BE2C (cell line): ENCODE measurements around the gene CNP.

ENCODE experiments used
- DNase-seq: peaks from one replicate; pipeline ENCODE4 v3.0.0-alpha.2; 2020
- H3K27me3 ChIP-seq: fragments of 250-450 bp; sonication (Bioruptor Pico); 2 replicates; pipeline ENCODE4 v1.5.1; 2020; ENCODE audit warnings: mild to moderate bottlenecking
- H3K36me3 ChIP-seq: fragments of 250-450 bp; sonication (Bioruptor Pico); 2 replicates; pipeline ENCODE4 v1.5.1; 2020; ENCODE audit warnings: mild to moderate bottlenecking
- H3K4me1 ChIP-seq: fragments of 250-450 bp; sonication (Bioruptor Pico); 2 replicates; pipeline ENCODE4 v1.5.1; 2020
- H3K4me3 ChIP-seq: 2 replicates; pipeline ENCODE4 v1.5.1; 2011; ENCODE audit warnings: low read depth, low read length
- H3K9me3 ChIP-seq: fragments of 250-450 bp; sonication (Bioruptor Pico); 2 replicates; pipeline ENCODE4 v1.5.1; 2020
- CTCF ChIP-seq: IDR thresholded peaks from 2 replicates; pipeline ENCODE4 v1.5.1; 2012; ENCODE audit warnings: mild to moderate bottlenecking, low read depth, low read length

Gene CNP

DNA sequence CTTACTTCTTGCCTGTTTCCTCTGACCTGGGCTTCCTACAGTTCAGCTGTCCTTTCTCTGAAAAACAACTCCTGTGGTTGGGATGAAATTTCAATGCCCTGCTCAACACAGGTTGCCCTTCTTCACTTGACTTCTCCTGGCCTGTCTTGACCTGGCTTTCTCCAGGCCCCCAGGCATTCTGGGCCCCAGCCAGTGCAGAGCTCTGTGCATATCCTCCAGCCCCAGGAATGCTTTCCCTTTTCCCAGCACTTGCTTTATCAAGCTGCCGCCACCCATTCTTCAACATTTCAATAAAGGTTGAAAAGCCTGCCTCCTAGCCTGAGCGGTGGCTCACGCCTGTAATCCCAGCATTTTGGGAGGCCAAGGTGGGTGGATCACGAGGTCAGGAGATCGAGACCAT lies 25.4 kb upstream of the CNP start:
- Histone ChIP-seq H3K4me3 (no peak overlapping the region), H3K9me3 (no peaks in the 10 kb centered on the region), H3K4me1 (peaks cover 20% of the 10 kb centered on the region), H3K36me3 (peaks cover 11% of the 10 kb centered on the region), H3K27me3 (no peaks in the 10 kb centered on the region)
- DNase-seq, result no peak
- no peak for TF ChIP-seq CTCF

DNA sequence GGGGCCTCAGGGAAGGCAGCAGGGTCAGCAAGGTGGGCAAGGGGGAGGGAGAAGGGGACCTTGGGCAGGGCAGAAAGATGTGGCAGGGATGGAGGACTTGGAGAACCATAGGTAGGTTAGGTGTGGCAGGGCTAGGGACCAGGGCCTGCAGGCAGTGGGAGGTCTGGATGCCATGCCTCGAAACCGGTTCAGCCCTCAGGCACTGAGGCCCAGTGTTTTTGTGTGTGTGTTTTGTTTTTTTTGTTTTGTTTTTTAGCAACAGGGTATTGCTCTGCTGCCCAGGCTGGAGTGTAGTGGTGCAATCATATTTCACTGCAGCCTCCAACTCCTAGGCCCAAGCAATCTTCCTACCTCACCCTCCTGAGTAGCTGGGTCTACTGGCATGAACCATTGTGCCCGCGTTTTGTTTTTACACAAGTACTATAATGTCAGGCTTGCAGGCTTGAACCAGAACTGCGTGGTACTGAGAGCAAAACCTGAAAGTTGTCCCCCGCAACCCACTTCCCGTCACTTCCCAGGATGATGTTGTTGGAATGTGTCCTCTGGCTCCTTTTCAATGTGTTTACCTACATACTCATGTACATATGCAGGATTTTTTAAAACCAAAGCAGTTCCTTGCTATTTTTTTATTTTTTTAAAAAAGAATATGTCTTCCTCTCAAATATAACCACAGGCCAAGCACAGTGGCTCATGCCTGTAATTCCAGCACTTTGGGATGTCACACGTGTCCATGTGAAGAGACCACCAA lies 23.8 kb upstream of the CNP start:
- no peak for TF ChIP-seq CTCF
- DNase-seq, result no peak
- no peaks in the 10 kb centered on the region for H3K9me3 ChIP-seq
- no peak overlapping the region for H3K4me3 ChIP-seq
- peaks cover 17% of the 10 kb centered on the region for H3K4me1 ChIP-seq
- H3K27me3 ChIP-seq, result no peaks in the 10 kb centered on the region
- peaks cover under 1% of the 10 kb centered on the region for H3K36me3 ChIP-seq

DNA sequence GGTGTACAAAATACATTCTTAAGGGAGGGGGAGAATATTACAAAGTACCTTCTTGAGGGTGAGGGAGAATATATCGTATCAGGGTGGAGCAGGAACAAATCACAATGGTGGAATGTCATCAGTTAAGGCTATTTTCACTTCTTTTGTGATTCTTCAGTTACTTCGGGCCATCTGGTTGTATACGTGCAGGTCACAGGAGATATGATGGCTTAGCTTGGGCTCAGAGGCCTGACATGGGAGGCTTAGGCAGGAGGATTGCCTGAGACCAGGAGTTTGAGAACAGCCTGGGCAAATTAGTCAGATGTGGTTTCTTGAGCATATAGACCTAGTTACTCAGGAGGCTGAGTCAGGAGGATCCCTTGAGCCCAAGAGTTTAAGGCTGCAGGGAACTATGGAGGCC lies 23.1 kb upstream of the CNP start:
- no peak for TF ChIP-seq CTCF
- Histone ChIP-seq H3K9me3 (no peaks in the 10 kb centered on the region), H3K4me1 (peaks cover 13% of the 10 kb centered on the region), H3K36me3 (no peaks in the 10 kb centered on the region), H3K27me3 (no peaks in the 10 kb centered on the region), H3K4me3 (no peak overlapping the region)
- no peak for DNase-seq

GRCh38 chr17:41944943-41945342 lies 21.7 kb upstream of the CNP start:
- Histone ChIP-seq H3K9me3 (no peaks in the 10 kb centered on the region), H3K4me3 (no peak overlapping the region), H3K27me3 (no peaks in the 10 kb centered on the region), H3K4me1 (peaks cover 2% of the 10 kb centered on the region; the same call in 1 of the 2 replicates), H3K36me3 (no peaks in the 10 kb centered on the region; the same call in 1 of the 2 replicates)
- no peak for TF ChIP-seq CTCF
- no peak for DNase-seq

- no peak for TF ChIP-seq CTCF
- no peak for DNase-seq
- no peak overlapping the region for H3K4me3 ChIP-seq
- peaks cover 4% of the 10 kb centered on the region; the same call in 1 of the 2 replicates for H3K36me3 ChIP-seq
- no peaks in the 10 kb centered on the region for H3K4me1 ChIP-seq
- H3K27me3 ChIP-seq, result no peaks in the 10 kb centered on the region
- no peaks in the 10 kb centered on the region for H3K9me3 ChIP-seq
Measured at GRCh38 chr17:41948762-41949460, 17.7 kb upstream of the CNP start.

GRCh38 chr17:41956522-41956921 lies 10.1 kb upstream of the CNP start:
- no peaks in the 10 kb centered on the region for H3K9me3 ChIP-seq
- H3K36me3 ChIP-seq, result peaks cover 4% of the 10 kb centered on the region; the same call in 1 of the 2 replicates
- H3K27me3 ChIP-seq, result no peaks in the 10 kb centered on the region
- no peak for TF ChIP-seq CTCF
- no peak for DNase-seq
- H3K4me1 ChIP-seq, result peaks cover 4% of the 10 kb centered on the region; the same call in 1 of the 2 replicates
- H3K4me3 ChIP-seq, result no peak overlapping the region
